Trophoblast cell (in vitro differentiated cells and primary cell): ENCODE data around the gene NPHP4.

Experiments used
- DNase-seq, 2 donors: peaks; one replicate each; pipeline ENCODE4 v3.0.0-alpha.2; 2016
- H2AFZ ChIP-seq: 2 replicates; pipeline ENCODE4 v1.6.1; 2013; ENCODE audit warnings: low read length, moderate library complexity, mild to moderate bottlenecking; ENCODE audit not compliant: insufficient read depth, poor library complexity
- H2AK5ac ChIP-seq: 2 replicates; pipeline ENCODE4 v1.6.1; 2013; ENCODE audit warnings: mild to moderate bottlenecking, low read length
- H2BK120ac ChIP-seq: 2 replicates; pipeline ENCODE4 v1.6.1; 2013; ENCODE audit warnings: low read length, mild to moderate bottlenecking, moderate library complexity; ENCODE audit not compliant: insufficient read depth, poor library complexity
- H2BK12ac ChIP-seq: 2 replicates; pipeline ENCODE4 v1.6.1; 2013; ENCODE audit warnings: mild to moderate bottlenecking, low read length, moderate library complexity
- H2BK5ac ChIP-seq: 2 replicates; pipeline ENCODE4 v1.6.1; 2013; ENCODE audit warnings: low read length, low read depth, moderate library complexity, mild to moderate bottlenecking; ENCODE audit not compliant: poor library complexity
- H3K14ac ChIP-seq: 2 replicates; pipeline ENCODE4 v1.6.1; 2013; ENCODE audit warnings: mild to moderate bottlenecking, low read length
- H3K18ac ChIP-seq: 2 replicates; pipeline ENCODE4 v1.6.1; 2013; ENCODE audit warnings: mild to moderate bottlenecking, low read length
- H3K23ac ChIP-seq: 2 replicates; pipeline ENCODE4 v1.6.1; 2013; ENCODE audit warnings: low read length
- H3K27ac ChIP-seq: 2 replicates; pipeline ENCODE4 v1.5.1; 2013; ENCODE audit warnings: low read depth, mild to moderate bottlenecking, inconsistent platforms, low read length, moderate library complexity
- H3K27me3 ChIP-seq: 2 replicates; pipeline ENCODE4 v1.6.1; 2013; ENCODE audit warnings: inconsistent platforms, mild to moderate bottlenecking, low read length, moderate library complexity; ENCODE audit not compliant: insufficient read depth
- H3K36me3 ChIP-seq, 2 experiments: 1 replicate in 1 of 2; 2 replicates in 1 of 2; pipeline ENCODE4 v1.6.1; 2013; ENCODE audit warnings: low read length in 2 of 2, mild to moderate bottlenecking in 2 of 2, moderate library complexity in 1 of 2; ENCODE audit not compliant: insufficient read depth in 2 of 2, control insufficient read depth in 1 of 2
- H3K4ac ChIP-seq: 2 replicates; pipeline ENCODE4 v1.6.1; 2013; ENCODE audit warnings: low read depth, mild to moderate bottlenecking, low read length, moderate library complexity
- H3K4me1 ChIP-seq, 2 experiments: 1 replicate in 1 of 2; 2 replicates in 1 of 2; pipeline ENCODE4 v1.6.1; 2013; ENCODE audit warnings: low read length in 2 of 2, mild to moderate bottlenecking in 2 of 2, moderate library complexity in 1 of 2; ENCODE audit not compliant: insufficient read depth in 2 of 2, control insufficient read depth in 1 of 2
- H3K4me2 ChIP-seq: 2 replicates; pipeline ENCODE4 v1.6.1; 2013; ENCODE audit warnings: inconsistent platforms, mild to moderate bottlenecking, low read length, moderate library complexity
- H3K4me3 ChIP-seq: 2 replicates; pipeline ENCODE4 v1.5.1; 2013; ENCODE audit warnings: mild to moderate bottlenecking, low read depth, low read length, inconsistent platforms
- H3K79me1 ChIP-seq: one replicate; pipeline ENCODE4 v1.6.1; 2013; ENCODE audit warnings: low read length
- H3K79me2 ChIP-seq: 2 replicates; pipeline ENCODE4 v1.6.1; 2013; ENCODE audit warnings: low read length, mild to moderate bottlenecking; ENCODE audit not compliant: control insufficient read depth, insufficient read depth, poor library complexity
- H3K9ac ChIP-seq: 2 replicates; pipeline ENCODE4 v1.6.1; 2013; ENCODE audit warnings: mild to moderate bottlenecking, low read length
- H3K9me3 ChIP-seq: 2 replicates; pipeline ENCODE4 v1.6.1; 2013; ENCODE audit warnings: low read depth, mild to moderate bottlenecking, control low read depth, inconsistent platforms, low read length; ENCODE audit not compliant: insufficient read depth
- H4K12ac ChIP-seq: 2 replicates; pipeline ENCODE4 v1.6.1; 2013; ENCODE audit warnings: low read depth, mild to moderate bottlenecking, low read length, moderate library complexity
- H4K8ac ChIP-seq: 2 replicates; pipeline ENCODE4 v1.6.1; 2013; ENCODE audit warnings: low read depth, mild to moderate bottlenecking, low read length, moderate library complexity
- H4K91ac ChIP-seq: one replicate; pipeline ENCODE4 v1.6.1; 2013; ENCODE audit warnings: low read depth, mild to moderate bottlenecking, low read length, moderate library complexity
- WGBS: extraction: QIAGEN DNeasy Blood & Tissue Kit; methylation state at CpG from one replicate; pipeline ENCODE4 v1.1.7; 2013; ENCODE audit warnings: missing lambda C conversion rate; ENCODE audit not compliant: insufficient read length, insufficient coverage; ENCODE audit errors: extremely low coverage; 5-methylcytosine and 5-hydroxymethylcytosine counted together

The NPHP4 gene

DNA sequence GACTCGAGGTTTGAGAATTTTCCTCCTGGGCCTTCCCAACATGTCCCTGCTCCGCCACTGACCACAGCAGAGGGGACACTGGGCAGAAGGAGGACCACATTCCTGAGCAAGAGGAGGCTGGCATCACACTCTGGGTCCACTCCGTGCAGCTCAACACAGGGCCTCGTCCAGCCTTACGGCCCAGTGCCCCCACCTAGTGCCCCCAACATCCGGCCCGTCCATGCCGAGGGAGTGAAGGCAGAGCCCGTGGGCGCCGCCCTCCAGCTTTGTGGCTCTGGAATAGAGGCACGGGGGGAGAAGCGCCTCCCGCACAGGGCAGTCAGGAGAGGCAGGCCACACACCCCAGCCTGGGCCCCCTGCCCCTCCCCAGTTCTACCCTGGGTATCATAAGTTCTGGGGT, 158.3 kb downstream of the NPHP4 start:
- H3K9me3 ChIP-seq: no peaks in the 10 kb centered on the region
- no peak overlapping the region for H3K4me3 ChIP-seq
- H2AFZ ChIP-seq: no peak overlapping the region
- H3K14ac ChIP-seq: no peak overlapping the region
- no peaks in the 10 kb centered on the region for H3K36me3 ChIP-seq
- H3K4me2 ChIP-seq: no peak overlapping the region
- no peak overlapping the region for H2BK12ac ChIP-seq
- no peaks in the 10 kb centered on the region for H3K79me2 ChIP-seq
- no peak overlapping the region for H3K23ac ChIP-seq
- no peaks in the 10 kb centered on the region for H3K79me1 ChIP-seq
- no peak overlapping the region for H2BK5ac ChIP-seq
- no peaks in the 10 kb centered on the region for H3K4me1 ChIP-seq
- H3K4ac ChIP-seq: no peak overlapping the region
- no peak overlapping the region for H4K91ac ChIP-seq
- H2BK120ac ChIP-seq: no peak overlapping the region
- no peak overlapping the region for H3K18ac ChIP-seq
- no peak overlapping the region for H2AK5ac ChIP-seq
- DNase-seq: no peak
- no peak overlapping the region for H3K27ac ChIP-seq
- no peak overlapping the region for H3K9ac ChIP-seq
- no peaks in the 10 kb centered on the region for H3K27me3 ChIP-seq
- H4K8ac ChIP-seq: no peak overlapping the region
- no CpG with 5 or more reads among the region's 14 CpGs for WGBS
- H4K12ac ChIP-seq: no peak overlapping the region

GRCh38 chr1:5832916-5833895, 159.0 kb downstream of the NPHP4 start:
- no peaks in the 10 kb centered on the region for H3K79me1 ChIP-seq
- no peak overlapping the region for H2BK120ac ChIP-seq
- H3K36me3 ChIP-seq: no peaks in the 10 kb centered on the region
- no peak overlapping the region for H2BK12ac ChIP-seq
- no CpG with 5 or more reads among the region's 40 CpGs for WGBS
- no peak overlapping the region for H2AK5ac ChIP-seq
- H3K14ac ChIP-seq: no peak overlapping the region
- no peak overlapping the region for H3K23ac ChIP-seq
- H3K79me2 ChIP-seq: no peaks in the 10 kb centered on the region
- H3K4me1 ChIP-seq: no peaks in the 10 kb centered on the region
- no peak for DNase-seq
- H3K18ac ChIP-seq: no peak overlapping the region
- H2AFZ ChIP-seq: no peak overlapping the region
- H3K4ac ChIP-seq: no peak overlapping the region
- H2BK5ac ChIP-seq: no peak overlapping the region
- H4K8ac ChIP-seq: no peak overlapping the region
- no peak overlapping the region for H3K9ac ChIP-seq
- H3K27ac ChIP-seq: no peak overlapping the region
- H3K27me3 ChIP-seq: no peaks in the 10 kb centered on the region
- no peak overlapping the region for H3K4me2 ChIP-seq
- no peaks in the 10 kb centered on the region for H3K9me3 ChIP-seq
- no peak overlapping the region for H3K4me3 ChIP-seq
- H4K91ac ChIP-seq: no peak overlapping the region
- no peak overlapping the region for H4K12ac ChIP-seq

GRCh38 chr1:5831600-5832335, 160.5 kb downstream of the NPHP4 start:
- Histone ChIP-seq H4K8ac (no peak overlapping the region), H3K4me1 (no peaks in the 10 kb centered on the region), H2AK5ac (no peak overlapping the region), H3K18ac (no peak overlapping the region), H2BK5ac (no peak overlapping the region), H3K23ac (no peak overlapping the region), H3K79me2 (no peaks in the 10 kb centered on the region), H2BK12ac (no peak overlapping the region), H3K4me3 (no peak overlapping the region), H3K9me3 (no peaks in the 10 kb centered on the region), H2AFZ (no peak overlapping the region), H3K27me3 (no peaks in the 10 kb centered on the region), H3K9ac (no peak overlapping the region), H3K14ac (no peak overlapping the region), H3K4me2 (no peak overlapping the region), H4K91ac (no peak overlapping the region), H3K4ac (no peak overlapping the region), H3K79me1 (no peaks in the 10 kb centered on the region), H3K36me3 (no peaks in the 10 kb centered on the region), H4K12ac (no peak overlapping the region), H3K27ac (no peak overlapping the region), H2BK120ac (no peak overlapping the region)
- DNase-seq: no peak
- no CpG with 5 or more reads among the region's 10 CpGs for WGBS

GRCh38 chr1:5830771-5831599, 161.2 kb downstream of the NPHP4 start:
- no peak overlapping the region for H2BK5ac ChIP-seq
- DNase-seq: no peak
- no peak overlapping the region for H2AK5ac ChIP-seq
- H3K23ac ChIP-seq: no peak overlapping the region
- no peaks in the 10 kb centered on the region for H3K9me3 ChIP-seq
- no peak overlapping the region for H3K14ac ChIP-seq
- no peak overlapping the region for H3K9ac ChIP-seq
- H3K79me2 ChIP-seq: no peaks in the 10 kb centered on the region
- no peak overlapping the region for H2BK120ac ChIP-seq
- H3K27me3 ChIP-seq: no peaks in the 10 kb centered on the region
- H4K8ac ChIP-seq: no peak overlapping the region
- H3K27ac ChIP-seq: no peak overlapping the region
- no peak overlapping the region for H4K91ac ChIP-seq
- no peak overlapping the region for H2BK12ac ChIP-seq
- H3K79me1 ChIP-seq: no peaks in the 10 kb centered on the region
- no peak overlapping the region for H3K4me2 ChIP-seq
- no peak overlapping the region for H2AFZ ChIP-seq
- H3K4me1 ChIP-seq: no peaks in the 10 kb centered on the region
- H3K36me3 ChIP-seq: no peaks in the 10 kb centered on the region
- H3K4me3 ChIP-seq: no peak overlapping the region
- no peak overlapping the region for H4K12ac ChIP-seq
- no peak overlapping the region for H3K4ac ChIP-seq
- WGBS: no CpG with 5 or more reads among the region's 26 CpGs
- H3K18ac ChIP-seq: no peak overlapping the region
